Heart left ventricle (tissue), 16 donors: ENCODE results near the gene PON1. TPM values are rescaled to one million over a fixed set of nuclear protein-coding genes. Genes with fewer than 3 reads are reported as not detected.

Experiments used
- ATAC-seq, 4 donors: fragments of 200-7000 bp; cut with Tn5 transposase; one replicate each; pipeline ENCODE4 v1.9.1; 2020 to 2022; ENCODE audit warnings: moderate library complexity in 4 of 4, mild to moderate bottlenecking in 3 of 4, moderate number of reproducible peaks in 1 of 4
- DNase-seq, 5 donors: peaks; one replicate each; pipeline ENCODE4 v3.0.0-alpha.2; 2020
- H3K27ac ChIP-seq, 12 donors: fragments of 200-600 bp; sonication (generic) in 4 of 12; one replicate each; pipeline versions ENCODE4 v1.5.0 to v1.8.0; 2016 to 2022; ENCODE audit warnings: mild to moderate bottlenecking in 2 of 12
- H3K27me3 ChIP-seq, 9 donors: fragments of 200-600 bp; sonication (generic) in 2 of 9; one replicate each; pipeline versions ENCODE4 v1.5.1 to v1.8.0; 2016 to 2022; ENCODE audit warnings: mild to moderate bottlenecking in 3 of 9
- H3K36me3 ChIP-seq, 9 donors: fragments of 200-600 bp; sonication (generic) in 2 of 9; one replicate each; pipeline versions ENCODE4 v1.5.0 to v1.8.0; 2018 to 2022; ENCODE audit warnings: mild to moderate bottlenecking in 2 of 9
- H3K4me1 ChIP-seq, 12 donors: fragments of 200-600 bp; sonication (generic) in 4 of 12; one replicate each; pipeline versions ENCODE4 v1.5.0 to v1.8.0; 2016 to 2022; ENCODE audit warnings: mild to moderate bottlenecking in 3 of 12
- H3K4me3 ChIP-seq, 12 donors: fragments of 200-600 bp; sonication (generic) in 4 of 12; one replicate each; pipeline versions ENCODE4 v1.5.0 to v1.8.0; 2017 to 2022; ENCODE audit warnings: mild to moderate bottlenecking in 9 of 12, moderate library complexity in 4 of 12
- H3K9me3 ChIP-seq, 12 donors: fragments of 200-600 bp; sonication (generic) in 4 of 12; one replicate each; pipeline versions ENCODE4 v1.5.0 to v1.8.0; 2016 to 2022; ENCODE audit warnings: mild to moderate bottlenecking in 1 of 12
- POLR2A ChIP-seq, 2 donors: fragments of 450-650 bp; IDR thresholded peaks; one replicate each; pipeline ENCODE4 v1.6.1; 2017; ENCODE audit warnings: antibody characterized with exemption in 2 of 2, mild to moderate bottlenecking in 2 of 2, moderate library complexity in 2 of 2
- WGBS, 4 donors: extraction: QIAGEN DNeasy Blood & Tissue Kit in 2 of 4; methylation state at CpG; one replicate each; pipeline versions ENCODE4 v1.1.5 to v1.1.7; 2013 to 2018; 5-methylcytosine and 5-hydroxymethylcytosine counted together
- intact Hi-C, 10 donors: fragments of 100-400 bp; cut with DNase I; formaldehyde crosslinking; loops; one replicate each; pipeline versions ENCODE4 v1.11.1 to v1.14.2; 2022
- polyA plus RNA-seq, 2 donors: library from polyadenylated mRNA; stranded (reverse); fragments of 200-250 nt; gene quantifications; one replicate each; pipeline ENCODE4 v1.2.3, GENCODE V29; 2013
- total RNA-seq, 9 donors: library from RNA; depleted of rRNA in 2 of 9; stranded (reverse); fragments of >200 nt in 2 of 9; fragmentation: NEBNext Ultra II Directional in 3 of 9; extraction: Animal tissue kit (Norgen Biotek cat#: 25700) in 3 of 9; gene quantifications; one replicate each; pipeline versions ENCODE4 v1.1.0 to v1.2.4, GENCODE V29; 2016 to 2023
- TF ChIP-seq, protein P1 (sequence below), 12 donors: fragments of 200-600 bp; sonication (generic) in 4 of 12; IDR thresholded peaks; one replicate each; pipeline versions ENCODE4 v1.5.0 to v1.8.0; 2018 to 2022; ENCODE audit warnings: antibody characterized with exemption in 12 of 12, mild to moderate bottlenecking in 5 of 12
- donor health status: ischemic (EF 13 %, LVEDD 7.1; RV severe dilation, severe dysfunction).
- donor health status: healthy with polysubstance abuse.
- donor health status: DM: no; HTN: yes; CAD: no.
- donor health status: DM: no; HTN: no; CAD: no.
- donor health status: ischemic (EF 25% LVEDD 6.9; RV normal size, moderate dysfunction).
- donor health status: ischemic (EF 25% LVEDD 5.7; RV mildly dilated, moderate dysfunction).
- donor health status: healthy.
- donor health status: DM: yes; HTN: yes; CAD: no.
- donor health status: ischemic (EF 35%, LVEDD 5.7; RV mildly dilated, moderate dysfunction).
- donor health status: nonischemic (EF 11% LVEDD 7.7; RV severe dilation, severe dysfunction).
- donor health status: DM: yes; HTN: yes; CAD: no.
- donor health status: PGD.
- donor health status: ischemic (EF 29% LVEDD 5.4; RV normal size, mild dysfunction).
- donor health status: nonischemic (EF 23%, LVEDD 6.1; RV moderate dilation, normal function).

The PON1 gene
- total and polyA plus RNA-seq, 11 donors = 0.07 to 0.39 (median 0.32) TPM; not detected in 8

- Histone ChIP-seq H3K36me3 (no peaks in the 10 kb centered on the region), H3K27ac (no peak overlapping the region), H3K27me3 (no peaks in the 10 kb centered on the region), H3K4me1 (no peaks in the 10 kb centered on the region), H3K9me3 (no peaks in the 10 kb centered on the region), H3K4me3 (no peak overlapping the region)
- 50 to 57% (median 56%) methylated on average over 7 of the region's 7 CpGs for WGBS, 4 donors
- TF ChIP-seq, protein P1, sequence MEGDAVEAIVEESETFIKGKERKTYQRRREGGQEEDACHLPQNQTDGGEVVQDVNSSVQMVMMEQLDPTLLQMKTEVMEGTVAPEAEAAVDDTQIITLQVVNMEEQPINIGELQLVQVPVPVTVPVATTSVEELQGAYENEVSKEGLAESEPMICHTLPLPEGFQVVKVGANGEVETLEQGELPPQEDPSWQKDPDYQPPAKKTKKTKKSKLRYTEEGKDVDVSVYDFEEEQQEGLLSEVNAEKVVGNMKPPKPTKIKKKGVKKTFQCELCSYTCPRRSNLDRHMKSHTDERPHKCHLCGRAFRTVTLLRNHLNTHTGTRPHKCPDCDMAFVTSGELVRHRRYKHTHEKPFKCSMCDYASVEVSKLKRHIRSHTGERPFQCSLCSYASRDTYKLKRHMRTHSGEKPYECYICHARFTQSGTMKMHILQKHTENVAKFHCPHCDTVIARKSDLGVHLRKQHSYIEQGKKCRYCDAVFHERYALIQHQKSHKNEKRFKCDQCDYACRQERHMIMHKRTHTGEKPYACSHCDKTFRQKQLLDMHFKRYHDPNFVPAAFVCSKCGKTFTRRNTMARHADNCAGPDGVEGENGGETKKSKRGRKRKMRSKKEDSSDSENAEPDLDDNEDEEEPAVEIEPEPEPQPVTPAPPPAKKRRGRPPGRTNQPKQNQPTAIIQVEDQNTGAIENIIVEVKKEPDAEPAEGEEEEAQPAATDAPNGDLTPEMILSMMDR (IDR thresholded peaks at IDR 0.05) = no peak
- no peak for TF ChIP-seq POLR2A (IDR thresholded peaks at IDR 0.05)
- ATAC-seq (no peak), DNase-seq (no peak)
- intact Hi-C loops = no loop called here
Measured at GRCh38 chr7:95304990-95305389, 19.3 kb downstream of the PON1 start.

GRCh38 chr7:95303013-95303905, 21.1 kb downstream of the PON1 start:
- no peak for ATAC-seq
- WGBS, 4 donors = 71 to 79% (median 77%) methylated on average over 8 to 9 of the region's 9 CpGs

DNA sequence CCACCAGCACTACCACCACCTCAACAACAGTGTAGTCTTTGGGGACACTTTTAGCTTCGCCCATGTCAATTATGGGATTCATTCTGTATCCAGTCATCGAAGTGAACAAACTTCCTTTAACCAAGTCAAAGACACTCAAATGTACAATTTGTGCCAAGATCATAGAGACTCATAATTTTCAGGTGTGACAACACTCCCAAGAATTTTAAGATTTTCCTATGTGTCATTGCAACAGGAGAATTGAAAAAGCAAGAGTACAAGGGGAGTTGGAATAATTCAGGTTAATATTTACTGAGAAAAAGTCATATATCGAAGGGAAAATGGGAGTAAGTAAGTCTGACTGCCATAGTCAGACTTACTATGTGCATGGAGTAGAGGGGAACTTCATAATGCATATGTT, 26.2 kb downstream of the PON1 start:
- intact Hi-C loops = no loop called here
- H3K36me3 ChIP-seq = no peaks in the 10 kb centered on the region
- WGBS, 4 donors = 89 to 95% (median 93%) methylated on average over 3 of the region's 3 CpGs
- DNase-seq (no peak), ATAC-seq (no peak)
- no peak overlapping the region for H3K4me3 ChIP-seq
- no peak overlapping the region for H3K27ac ChIP-seq
- TF ChIP-seq POLR2A (IDR thresholded peaks at IDR 0.05) = no peak
- TF ChIP-seq, protein P1 (IDR thresholded peaks at IDR 0.05) = no peak
- H3K9me3 ChIP-seq = no peaks in the 10 kb centered on the region
- H3K27me3 ChIP-seq = no peaks in the 10 kb centered on the region
- H3K4me1 ChIP-seq = no peaks in the 10 kb centered on the region

More at GRCh38 chr7:95303013-95303905, 21.1 kb downstream of the PON1 start:
- TF ChIP-seq, protein P1 (IDR thresholded peaks at IDR 0.05) = no peak
- TF ChIP-seq POLR2A (IDR thresholded peaks at IDR 0.05) = no peak
- Histone ChIP-seq H3K9me3 (no peaks in the 10 kb centered on the region), H3K4me1 (no peaks in the 10 kb centered on the region), H3K27ac (no peak overlapping the region), H3K4me3 (no peak overlapping the region), H3K36me3 (no peaks in the 10 kb centered on the region), H3K27me3 (no peaks in the 10 kb centered on the region)
- DNase-seq = no peak
- intact Hi-C loops = no loop called here

- intact Hi-C loops = no loop called here
- WGBS, 4 donors = 77 to 92% (median 81%) methylated on average over 1 of the region's 1 CpG
Measured at GRCh38 chr7:95297041-95297440, 27.3 kb downstream of the PON1 start.

More at GRCh38 chr7:95297041-95297440, 27.3 kb downstream of the PON1 start:
- no peaks in the 10 kb centered on the region for H3K27me3 ChIP-seq
- no peak for TF ChIP-seq POLR2A (IDR thresholded peaks at IDR 0.05)
- TF ChIP-seq, protein P1 (IDR thresholded peaks at IDR 0.05) = no peak
- no peak for ATAC-seq
- H3K4me1 ChIP-seq = no peaks in the 10 kb centered on the region
- no peaks in the 10 kb centered on the region for H3K36me3 ChIP-seq
- DNase-seq = no peak
- no peak overlapping the region for H3K27ac ChIP-seq
- H3K4me3 ChIP-seq = no peak overlapping the region
- no peaks in the 10 kb centered on the region for H3K9me3 ChIP-seq
